ENCODE measurements around the gene TMEM129. TPM values are rescaled to one million over a fixed set of nuclear protein-coding genes. Genes with fewer than 3 reads are reported as not detected.
"Not testable (repeated sequence)": the region's sequence is repeated elsewhere in the genome, so short reads cannot be mapped to it uniquely, and the experiment has no call there.

Gene TMEM129
- total RNA-seq, 1 donor from 2014 or later, result 26.0 TPM

GRCh38 chr4:1695913-1696312, 25.2 kb downstream of the TMEM129 start:
- DNase-seq (ENCODE audit: low spot score), result no peak

- peak; percentile 66 for DNase-seq (ENCODE audit: low spot score)
Observed at GRCh38 chr4:1693131-1693896, 27.8 kb downstream of the TMEM129 start.

DNA sequence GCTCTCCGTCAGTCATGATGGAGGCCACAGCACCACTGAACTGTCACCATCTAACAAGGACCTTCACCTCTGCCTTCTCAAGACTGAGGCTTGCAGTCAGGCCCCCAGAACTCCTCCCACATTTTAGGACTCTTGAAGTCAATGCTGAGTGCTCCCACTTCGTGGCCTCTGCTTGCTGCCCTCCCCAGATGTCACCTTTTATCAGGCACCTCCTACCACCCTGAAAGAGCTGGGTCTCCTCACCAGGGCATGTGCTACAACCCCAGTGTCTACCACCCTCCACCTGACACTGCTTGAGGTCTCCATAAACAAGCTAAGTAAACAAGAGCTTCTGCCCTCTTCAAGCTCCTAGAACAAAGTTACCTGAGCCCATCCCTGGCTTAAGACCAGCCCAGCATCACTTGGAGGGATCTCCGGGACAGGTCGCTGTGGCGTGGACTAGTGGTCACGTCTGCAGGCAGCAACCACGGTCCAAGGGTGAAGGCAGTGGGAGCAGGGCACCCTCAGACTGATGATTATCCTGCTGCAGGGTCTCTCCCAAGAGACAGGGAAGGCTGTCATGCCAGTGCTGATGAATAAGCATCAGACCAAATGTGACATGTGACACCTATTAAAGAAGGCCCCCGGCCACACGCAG, 29.3 kb downstream of the TMEM129 start:
- no peak for DNase-seq (ENCODE audit: low spot score)

GRCh38 chr4:1690698-1691097, 30.4 kb downstream of the TMEM129 start:
- DNase-seq (ENCODE audit: low spot score), result no peak

DNA sequence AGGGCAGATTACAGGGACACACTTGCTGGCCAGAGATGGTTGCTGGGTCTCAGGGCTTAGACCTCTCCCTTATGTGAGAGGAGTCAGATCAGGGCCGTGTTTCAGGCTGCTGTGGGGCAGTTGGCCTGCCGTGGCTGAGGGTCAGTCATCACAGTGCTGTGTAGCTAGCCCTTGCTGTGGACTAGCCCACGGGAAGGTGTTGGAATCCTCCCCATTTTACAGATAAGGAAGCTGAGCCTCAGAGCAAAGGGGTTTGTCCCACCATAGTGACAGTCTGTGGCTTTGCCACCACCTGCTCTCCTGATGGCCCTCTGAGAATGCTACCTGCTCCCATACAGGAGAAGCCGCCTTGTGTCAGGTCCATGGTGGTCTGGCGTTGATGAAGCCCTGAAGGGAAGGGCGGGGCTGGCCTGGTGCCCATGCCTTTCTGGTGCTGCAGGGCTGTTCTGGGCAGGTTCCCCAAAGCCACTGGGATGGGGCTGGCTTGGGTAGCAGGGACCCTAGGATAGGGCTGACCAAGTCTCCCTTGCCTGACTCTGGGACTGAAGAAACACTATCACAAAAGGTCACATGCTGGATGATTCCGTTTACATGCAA, 34.6 kb downstream of the TMEM129 start:
- DNase-seq (ENCODE audit: low spot score), result no peak

DNA sequence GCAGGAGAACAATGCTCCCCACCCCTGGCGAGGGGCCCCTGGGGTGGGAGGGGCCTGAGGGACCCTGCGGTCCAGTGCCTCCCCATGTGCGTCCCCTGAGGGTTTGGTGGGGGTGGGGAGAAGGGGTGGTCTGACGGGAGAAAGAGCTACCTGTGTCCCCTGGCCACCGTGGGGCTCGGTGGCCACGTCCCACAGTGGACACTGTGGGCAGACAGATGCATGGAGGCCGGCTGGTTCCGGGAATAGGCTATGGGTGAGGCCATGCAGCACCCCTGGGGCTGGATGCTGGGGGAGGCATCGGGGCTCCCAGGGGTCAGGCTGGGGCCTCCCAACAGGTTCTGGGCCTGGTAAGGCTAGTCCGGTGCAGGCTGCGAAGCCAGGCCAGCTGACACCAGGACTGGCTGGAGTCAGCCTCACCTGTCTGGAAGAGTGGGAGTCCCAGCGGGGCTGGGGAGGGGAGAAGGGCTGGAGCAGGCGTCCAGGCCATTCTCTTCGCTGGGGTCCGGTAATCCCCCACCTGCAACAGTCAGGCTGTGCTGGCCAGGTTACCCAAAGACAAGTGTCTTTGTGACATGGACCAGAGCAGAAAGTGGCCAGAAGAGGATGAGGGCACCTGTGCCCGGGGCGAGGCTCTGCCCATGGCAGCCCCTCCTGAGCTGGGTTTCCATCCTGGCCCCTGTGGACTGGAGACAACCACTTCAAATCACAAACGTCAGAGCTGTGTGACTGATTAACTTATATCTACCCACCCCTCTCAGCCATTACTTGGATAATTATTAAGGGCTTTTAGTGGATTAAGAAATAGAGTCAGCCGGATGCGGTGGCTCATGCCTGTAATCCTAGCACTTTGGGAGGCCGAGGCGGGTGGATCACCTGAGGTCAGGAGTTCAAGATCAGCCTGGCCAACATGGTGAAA, 35.6 kb downstream of the TMEM129 start:
- no peak for DNase-seq (ENCODE audit: low spot score)

DNA sequence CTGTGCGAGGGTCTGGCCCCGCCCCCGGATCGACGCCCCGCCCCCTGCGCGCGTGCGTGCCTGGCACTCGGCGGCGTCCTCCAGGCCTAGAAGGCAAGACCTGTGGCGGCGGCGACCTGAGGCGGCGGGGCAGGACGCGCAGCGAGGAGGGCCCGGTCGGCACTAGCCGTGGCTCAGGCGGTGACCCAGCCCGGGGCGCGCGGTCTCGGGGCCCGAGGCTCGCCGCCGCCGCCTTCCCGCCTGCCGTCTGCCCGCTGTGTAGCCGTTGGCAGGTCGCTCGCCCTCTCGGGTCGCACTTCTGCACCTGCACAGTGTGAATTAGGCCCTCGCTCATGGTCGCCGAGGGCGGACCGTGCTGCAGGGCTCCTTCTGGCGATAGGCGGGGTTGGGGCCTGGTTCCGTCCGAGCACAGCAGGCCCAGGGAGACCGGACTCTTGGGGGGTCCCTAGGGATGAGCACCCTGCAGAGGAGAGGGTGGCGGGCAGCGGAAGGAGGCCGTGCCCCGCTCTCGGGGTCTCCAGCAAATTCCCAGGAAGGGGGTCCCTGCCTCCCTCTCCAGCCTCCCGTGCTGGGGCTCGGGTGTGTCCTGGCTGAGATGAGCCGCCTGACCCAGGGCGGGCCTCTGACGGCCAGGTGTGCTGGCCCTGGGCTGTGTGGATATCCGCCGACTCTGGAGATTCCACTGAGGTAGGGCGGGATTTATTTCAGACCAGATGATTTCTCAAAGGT, 36.5 kb downstream of the TMEM129 start:
- no peak for DNase-seq (ENCODE audit: low spot score)

DNA sequence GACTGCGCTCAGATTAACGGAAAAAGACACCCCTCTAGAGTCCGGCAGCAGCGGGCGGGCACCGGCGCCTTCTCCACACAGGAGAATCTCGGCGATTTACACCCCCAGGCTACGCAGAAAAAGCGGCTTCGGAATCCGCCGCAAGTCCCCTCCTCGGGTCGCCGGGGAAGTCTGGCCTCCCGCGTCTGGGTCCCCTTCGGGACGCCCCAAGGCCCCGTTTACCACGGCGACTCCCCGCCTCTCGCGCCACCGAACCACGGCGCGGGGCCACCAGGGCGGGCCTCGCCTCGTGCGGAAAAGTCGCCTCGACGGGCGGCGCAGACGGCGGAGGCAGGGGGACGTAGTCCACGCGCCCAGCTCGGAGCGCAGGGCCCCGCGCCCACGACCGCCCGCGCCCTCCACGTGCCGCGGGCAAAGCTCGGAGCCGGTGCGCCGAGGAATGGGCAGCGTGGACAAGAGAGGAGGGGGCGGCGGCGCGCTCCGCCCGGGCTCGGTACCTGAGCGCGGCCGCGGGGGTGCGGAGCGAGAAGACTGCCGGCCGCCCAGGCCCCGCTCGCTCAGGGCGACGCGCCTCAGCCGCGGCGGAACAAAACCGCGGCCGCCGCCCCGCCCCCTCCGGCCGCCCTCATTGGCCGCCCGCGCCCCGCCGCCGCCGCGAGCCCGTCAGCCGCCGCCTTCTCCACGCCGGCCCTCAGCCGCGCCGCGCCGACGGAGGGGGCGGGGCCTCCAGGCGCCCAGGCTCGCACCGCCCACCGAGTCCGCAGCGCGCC, 37.2 kb downstream of the TMEM129 start, which contains the start of gene FAM53A:
FAM53A (minus strand) TSS at position 578 of the 770 bp plus-strand sequence. CDS start 15,572 bp downstream, outside the sequence.
- peak; percentile 86 for DNase-seq (ENCODE audit: low spot score)

- peak; percentile 75 for DNase-seq (ENCODE audit: low spot score)
Observed at GRCh38 chr4:1683261-1683735, 37.8 kb downstream of the TMEM129 start.

GRCh38 chr4:1682860-1683259, 38.3 kb downstream of the TMEM129 start:
- DNase-seq (ENCODE audit: low spot score), result no peak

DNA sequence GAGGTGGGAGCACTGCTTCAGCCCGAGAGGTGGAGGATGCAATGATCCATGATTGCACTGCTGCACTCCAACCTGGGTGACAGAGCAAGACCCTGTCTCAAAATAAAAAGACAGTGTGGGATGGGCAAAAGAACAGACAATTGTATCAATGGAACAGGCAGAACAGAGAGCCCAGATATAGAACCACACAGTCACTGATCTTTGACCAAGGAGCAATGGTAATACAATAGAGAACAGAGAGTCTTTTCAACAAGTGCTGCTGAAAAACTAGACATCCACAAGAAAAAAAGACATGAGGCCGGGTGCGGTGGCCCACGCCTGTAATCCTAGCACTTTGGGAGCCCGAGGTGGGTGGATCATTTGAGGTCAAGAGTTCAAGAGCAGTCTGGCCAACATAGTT, 42.9 kb downstream of the TMEM129 start:
- DNase-seq (ENCODE audit: low spot score), result no peak

DNA sequence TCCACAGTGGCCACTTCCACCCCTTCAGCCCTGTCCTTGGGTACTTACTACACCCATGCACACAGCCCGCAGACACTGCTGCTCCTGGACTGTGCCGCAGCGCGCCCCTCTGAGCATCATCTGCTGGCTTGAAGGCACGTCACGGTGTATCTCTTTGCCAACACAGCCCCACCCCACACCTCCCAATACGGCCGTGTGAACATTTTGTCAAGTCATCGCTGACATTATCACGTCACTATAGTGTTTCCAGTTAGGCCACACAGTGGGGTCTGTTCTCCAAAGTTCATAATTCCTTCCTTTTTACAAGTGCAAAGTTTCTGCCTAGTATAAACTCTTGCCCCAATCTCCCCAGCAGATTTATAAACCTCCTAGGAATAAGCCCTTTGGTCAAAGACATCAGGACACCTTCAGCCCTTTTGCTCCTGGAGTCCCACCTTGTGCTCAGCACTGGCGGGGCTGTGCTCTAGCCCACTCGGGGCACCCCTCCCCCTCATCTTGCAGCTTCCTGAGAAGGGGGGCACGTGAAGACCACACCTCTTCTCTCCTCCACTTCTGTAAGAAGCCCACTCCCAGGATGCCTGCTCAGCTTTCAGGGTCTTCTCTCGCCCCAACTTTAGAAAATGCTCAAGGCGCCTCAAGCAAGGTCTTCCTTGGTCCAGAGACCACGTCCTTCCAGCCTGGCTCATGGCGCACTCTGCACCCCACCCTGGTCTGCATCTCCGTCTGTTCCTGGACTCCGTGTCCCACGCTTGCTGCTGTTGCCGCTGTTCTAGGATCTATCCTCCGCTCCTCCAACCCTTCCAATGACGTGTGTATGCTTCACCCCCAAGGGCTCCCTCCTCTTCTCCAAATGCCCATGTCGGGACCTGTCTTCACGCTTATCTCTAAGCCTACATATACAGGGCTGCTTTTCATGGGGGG, 44.3 kb downstream of the TMEM129 start:
- no peak for DNase-seq (ENCODE audit: low spot score)

GRCh38 chr4:1675802-1676137, 45.4 kb downstream of the TMEM129 start:
- no peak for DNase-seq (ENCODE audit: low spot score)

GRCh38 chr4:1675136-1675801, 45.9 kb downstream of the TMEM129 start:
- no peak for DNase-seq (ENCODE audit: low spot score)

GRCh38 chr4:1674682-1675081, 46.4 kb downstream of the TMEM129 start:
- DNase-seq (ENCODE audit: low spot score), result no peak

DNA sequence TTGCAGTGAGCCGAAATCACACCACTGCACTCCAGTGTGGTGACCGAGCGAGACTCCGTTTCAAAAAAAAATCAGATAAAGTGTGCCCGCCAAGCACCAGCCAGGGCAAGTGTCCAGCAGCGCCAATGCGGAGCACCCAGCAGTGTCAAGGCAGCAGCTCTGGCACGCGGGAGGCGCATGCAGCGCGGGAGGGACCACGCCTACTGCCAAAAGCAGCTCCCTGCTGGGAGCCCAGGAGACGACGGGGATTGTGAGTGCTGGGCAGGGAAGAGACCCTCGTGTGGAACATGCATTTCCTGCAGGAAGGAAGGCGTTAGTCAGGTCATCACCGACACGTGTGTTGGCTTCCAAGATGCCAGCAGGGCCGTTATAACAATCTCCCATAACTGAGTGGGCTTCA, 47.5 kb downstream of the TMEM129 start:
- no peak for DNase-seq (ENCODE audit: low spot score)

DNA sequence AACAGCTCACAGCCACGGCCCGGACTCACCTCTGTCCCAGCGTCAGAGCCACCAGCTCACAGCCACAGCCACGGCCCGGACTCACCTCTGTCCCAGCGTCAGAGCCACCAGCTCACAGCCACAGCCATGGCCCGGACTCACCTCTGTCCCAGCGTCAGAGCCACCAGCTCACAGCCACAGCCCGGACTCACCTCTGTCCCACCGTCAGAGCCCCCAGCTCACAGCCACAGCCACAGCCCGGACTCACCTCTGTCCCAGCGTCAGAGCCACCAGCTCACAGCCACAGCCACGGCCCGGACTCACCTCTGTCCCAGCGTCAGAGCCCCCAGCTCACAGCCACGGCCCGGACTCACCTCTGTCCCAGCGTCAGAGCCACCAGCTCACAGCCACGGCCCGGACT, 50.1 kb downstream of the TMEM129 start:
- DNase-seq (ENCODE audit: low spot score), result not testable (repeated sequence)

GRCh38 chr4:1670279-1670678, 50.8 kb downstream of the TMEM129 start:
- DNase-seq (ENCODE audit: low spot score), result no peak

- no peak for DNase-seq (ENCODE audit: low spot score)
Observed at GRCh38 chr4:1669850-1670249, 51.3 kb downstream of the TMEM129 start.

All from umbilical cord (tissue), 2 donors.